ENCODE data around the gene DIABLO.

The DIABLO gene

GRCh38 chr12:122228092-122228491, 2.2 kb upstream of the DIABLO start:
- peaks cover 25% of the 10 kb centered on the region for H3K4me1 ChIP-seq (ENCODE audit: control insufficient read depth, low read length)
- peaks cover 27% of the 10 kb centered on the region for H3K79me2 ChIP-seq (ENCODE audit: control insufficient read depth, low read length)
- no peak overlapping the region for H3K4me3 ChIP-seq (ENCODE audit: low read length)
- no peak overlapping the region for H3K27ac ChIP-seq (ENCODE audit: low read depth, low read length)
- no peak for TF ChIP-seq EZH2phosphoT487 (IDR thresholded peaks at IDR 0.05; ENCODE audit: borderline replicate concordance, low read length)
- no peak for TF ChIP-seq CTCF (IDR thresholded peaks at IDR 0.05; ENCODE audit: low read depth, low read length, poor library complexity, severe bottlenecking)
- H3K9me3 ChIP-seq (ENCODE audit: control insufficient read depth, insufficient read depth, low read length): no peaks in the 10 kb centered on the region
- H4K20me1 ChIP-seq (ENCODE audit: control insufficient read depth, insufficient read depth, low read depth, low read length): peaks cover 7% of the 10 kb centered on the region; the same call in 1 of the 2 replicates
- H3K27me3 ChIP-seq (ENCODE audit: control insufficient read depth, low read length): no peaks in the 10 kb centered on the region
- H3K9me2 ChIP-seq (replicated peaks; ENCODE audit: control insufficient read depth, low read length): no peaks in the 10 kb centered on the region
- no peaks in the 10 kb centered on the region for H3F3A ChIP-seq (ENCODE audit: control insufficient read depth, insufficient read depth)
- no peak overlapping the region for H3K4me2 ChIP-seq (ENCODE audit: low read length)
- peaks cover 20% of the 10 kb centered on the region for H3K36me3 ChIP-seq (ENCODE audit: control insufficient read depth, low read length)

GRCh38 chr12:122227341-122227740, 1.5 kb upstream of the DIABLO start:
- H3K27ac ChIP-seq (ENCODE audit: low read depth, low read length): no peak overlapping the region
- no peak for TF ChIP-seq EZH2phosphoT487 (IDR thresholded peaks at IDR 0.05; ENCODE audit: borderline replicate concordance, low read length)
- TF ChIP-seq CTCF (IDR thresholded peaks at IDR 0.05; ENCODE audit: low read depth, low read length, poor library complexity, severe bottlenecking): no peak
- no peaks in the 10 kb centered on the region for H3K27me3 ChIP-seq (ENCODE audit: control insufficient read depth, low read length)
- no peaks in the 10 kb centered on the region for H3F3A ChIP-seq (ENCODE audit: control insufficient read depth, insufficient read depth)
- peak overlapping the region; percentile 72; the same call in 1 of the 2 replicates for H3K4me2 ChIP-seq (ENCODE audit: low read length)
- no peaks in the 10 kb centered on the region for H3K9me2 ChIP-seq (replicated peaks; ENCODE audit: control insufficient read depth, low read length)
- H3K4me1 ChIP-seq (ENCODE audit: control insufficient read depth, low read length): peaks cover 25% of the 10 kb centered on the region
- peaks cover 26% of the 10 kb centered on the region for H3K36me3 ChIP-seq (ENCODE audit: control insufficient read depth, low read length)
- H4K20me1 ChIP-seq (ENCODE audit: control insufficient read depth, insufficient read depth, low read depth, low read length): peaks cover 7% of the 10 kb centered on the region; the same call in 1 of the 2 replicates
- no peak overlapping the region for H3K4me3 ChIP-seq (ENCODE audit: low read length)
- H3K79me2 ChIP-seq (ENCODE audit: control insufficient read depth, low read length): peaks cover 34% of the 10 kb centered on the region
- no peaks in the 10 kb centered on the region for H3K9me3 ChIP-seq (ENCODE audit: control insufficient read depth, insufficient read depth, low read length)

GRCh38 chr12:122226366-122227125, 694 bp upstream of the DIABLO start:
- Histone ChIP-seq H3K4me3 (ENCODE audit: low read length) (peak overlapping the region; percentile 72), H3K36me3 (ENCODE audit: control insufficient read depth, low read length) (peaks cover 33% of the 10 kb centered on the region), H3K9me2 (replicated peaks; ENCODE audit: control insufficient read depth, low read length) (no peaks in the 10 kb centered on the region), H3K27me3 (ENCODE audit: control insufficient read depth, low read length) (no peaks in the 10 kb centered on the region), H3K79me2 (ENCODE audit: control insufficient read depth, low read length) (peaks cover 42% of the 10 kb centered on the region), H3K27ac (ENCODE audit: low read depth, low read length) (no peak overlapping the region), H3K4me1 (ENCODE audit: control insufficient read depth, low read length) (peaks cover 25% of the 10 kb centered on the region), H3K4me2 (ENCODE audit: low read length) (peak overlapping the region; percentile 72), H3K9me3 (ENCODE audit: control insufficient read depth, insufficient read depth, low read length) (no peaks in the 10 kb centered on the region), H4K20me1 (ENCODE audit: control insufficient read depth, insufficient read depth, low read depth, low read length) (peaks cover 7% of the 10 kb centered on the region; the same call in 1 of the 2 replicates), H3F3A (ENCODE audit: control insufficient read depth, insufficient read depth) (no peaks in the 10 kb centered on the region)
- TF ChIP-seq EZH2phosphoT487 (IDR thresholded peaks at IDR 0.05; ENCODE audit: borderline replicate concordance, low read length) (no peak), CTCF (IDR thresholded peaks at IDR 0.05; ENCODE audit: low read depth, low read length, poor library complexity, severe bottlenecking) (no peak)

Measured in DOHH2 (cell line).